ENCODE measurements around the gene SIK3. TPM values are rescaled to one million over a fixed set of nuclear protein-coding genes. Genes with fewer than 3 reads are reported as not detected.

SIK3 gene
- total RNA-seq, 1 experiment from 2014 or later: 15.2 TPM

DNA sequence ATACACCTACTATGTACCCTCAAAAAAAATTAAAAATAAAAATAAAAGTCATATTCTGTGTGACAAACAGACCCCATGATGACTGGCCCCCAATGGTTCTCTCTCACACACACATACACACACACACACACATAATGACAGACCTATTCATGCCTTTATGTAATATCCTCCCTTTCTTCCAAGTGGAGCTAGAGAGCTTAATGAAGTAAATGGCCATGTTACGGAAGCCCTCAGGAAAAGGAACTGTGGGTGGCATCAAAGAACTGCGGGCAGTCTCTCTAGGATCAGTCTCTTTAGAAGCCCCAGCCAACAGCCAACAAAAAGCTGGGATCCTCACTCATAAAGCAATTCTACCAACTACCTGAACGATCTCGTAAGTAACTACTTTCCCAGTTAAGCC lies 125.5 kb downstream of the SIK3 start:
- DNase-seq (ENCODE audit: low read depth): no peak

DNA sequence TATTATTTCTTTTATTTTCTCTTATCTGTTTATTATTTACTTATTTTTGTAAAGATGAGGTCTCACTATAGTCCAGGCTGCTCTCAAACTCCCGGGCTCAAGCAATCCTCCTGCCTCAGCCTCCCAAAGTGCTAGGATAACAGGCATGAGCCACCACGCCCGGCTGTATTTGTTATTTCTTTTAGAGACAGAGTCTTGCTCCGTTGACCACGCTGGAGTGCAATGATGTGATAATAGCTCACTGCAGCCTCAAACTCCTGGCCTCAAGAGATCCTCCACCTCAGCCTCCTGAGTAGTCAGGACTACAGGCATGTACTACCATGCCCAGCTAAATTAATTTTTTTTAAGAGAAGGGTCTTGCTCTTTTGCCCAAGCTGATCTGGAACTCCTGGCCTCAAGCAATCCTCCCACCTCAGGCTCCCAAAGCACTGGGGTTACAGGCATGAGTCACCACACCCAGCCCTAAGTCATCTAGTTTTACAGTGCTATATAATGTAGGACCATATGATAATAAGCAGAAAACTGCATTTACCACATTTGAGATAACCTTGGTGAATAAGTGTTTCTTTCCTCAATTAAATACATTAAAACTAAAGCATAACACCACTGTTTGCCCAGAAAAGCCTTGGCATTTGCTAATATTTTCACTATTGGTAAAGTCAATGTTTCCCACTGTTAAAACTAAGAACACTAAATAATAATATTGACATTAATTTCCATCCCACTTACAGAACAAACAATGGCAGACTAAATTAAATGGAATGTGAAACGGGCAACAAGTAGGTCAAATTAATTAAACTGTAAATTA lies 127.5 kb downstream of the SIK3 start:
- DNase-seq (ENCODE audit: low read depth): peak; percentile 54

DNA sequence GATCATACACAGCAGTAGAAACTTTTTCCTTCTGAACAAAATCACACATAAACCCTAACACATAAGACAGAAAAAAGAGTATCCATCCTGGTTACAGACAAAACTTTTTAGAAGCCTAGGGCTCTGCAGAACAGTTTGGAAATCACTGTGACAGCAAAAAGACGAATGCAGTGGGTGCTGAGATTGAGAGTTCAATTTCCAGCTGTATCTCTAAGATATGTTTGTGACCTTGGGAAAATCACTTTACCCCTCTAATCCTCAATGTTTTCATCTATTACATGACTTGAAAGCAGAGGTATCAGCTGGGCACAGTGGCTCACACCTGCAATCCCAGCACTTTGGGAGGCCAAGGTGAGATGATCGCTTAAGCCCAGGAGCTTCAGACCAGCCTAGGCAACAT lies 128.5 kb downstream of the SIK3 start:
- DNase-seq (ENCODE audit: low read depth): no peak

DNA sequence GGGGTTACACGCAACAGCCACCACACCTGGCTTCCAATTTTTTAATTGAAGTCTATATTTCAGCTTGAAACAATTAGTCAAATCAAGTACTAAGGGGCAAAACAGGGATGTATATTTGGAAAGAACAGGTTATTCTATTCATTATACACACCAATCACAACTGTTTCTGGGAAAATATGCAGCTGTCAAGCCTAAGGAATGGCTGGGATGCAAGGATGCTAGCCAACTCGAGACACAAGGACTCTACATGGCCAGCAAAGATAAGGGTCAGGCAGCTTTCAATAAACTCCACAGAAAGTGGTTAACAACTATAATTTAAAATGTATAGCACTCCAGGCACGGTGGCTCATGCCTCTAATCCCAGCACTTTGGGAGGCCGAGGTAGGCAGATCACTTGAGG lies 134.0 kb downstream of the SIK3 start:
- DNase-seq (ENCODE audit: low read depth): no peak

DNA sequence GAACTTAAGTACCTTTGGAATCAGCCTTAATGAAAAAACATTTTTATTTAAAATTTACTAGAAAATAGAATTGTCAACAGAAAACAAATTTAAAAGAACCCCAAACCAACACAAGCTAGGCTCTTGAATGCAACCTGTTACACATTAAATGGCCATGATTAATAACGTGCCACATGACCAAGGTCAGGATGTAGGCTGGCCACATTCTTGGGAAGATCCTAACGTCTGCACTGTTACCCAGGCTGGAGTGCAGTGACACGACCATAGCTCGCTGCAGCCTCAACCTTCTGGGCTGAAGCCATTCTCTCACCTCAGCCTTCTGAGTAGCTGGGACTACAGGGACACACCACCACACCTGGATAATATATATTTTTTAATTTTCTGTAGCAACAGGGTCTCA lies 134.4 kb downstream of the SIK3 start:
- DNase-seq (ENCODE audit: low read depth): no peak

DNA sequence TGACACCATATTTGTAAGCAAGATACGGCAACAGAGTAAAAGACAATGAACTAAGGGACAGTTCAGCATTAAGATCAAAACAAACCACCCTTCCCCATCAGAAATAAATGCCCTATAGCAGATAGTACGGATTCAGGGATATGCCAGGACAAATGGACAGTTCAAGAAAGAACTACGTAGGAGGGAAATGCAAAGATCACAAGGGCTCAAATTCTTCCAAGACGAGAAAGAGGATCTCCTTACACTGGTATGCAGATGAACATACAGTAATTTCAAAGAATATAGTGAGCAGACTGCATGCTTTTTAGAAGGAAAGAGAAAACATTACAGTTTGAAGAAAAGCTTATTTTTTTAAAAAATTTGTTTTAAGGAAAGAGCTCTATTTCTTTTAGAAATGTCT lies 136.1 kb downstream of the SIK3 start:
- peak; percentile 35 for DNase-seq (ENCODE audit: low read depth)

DNA sequence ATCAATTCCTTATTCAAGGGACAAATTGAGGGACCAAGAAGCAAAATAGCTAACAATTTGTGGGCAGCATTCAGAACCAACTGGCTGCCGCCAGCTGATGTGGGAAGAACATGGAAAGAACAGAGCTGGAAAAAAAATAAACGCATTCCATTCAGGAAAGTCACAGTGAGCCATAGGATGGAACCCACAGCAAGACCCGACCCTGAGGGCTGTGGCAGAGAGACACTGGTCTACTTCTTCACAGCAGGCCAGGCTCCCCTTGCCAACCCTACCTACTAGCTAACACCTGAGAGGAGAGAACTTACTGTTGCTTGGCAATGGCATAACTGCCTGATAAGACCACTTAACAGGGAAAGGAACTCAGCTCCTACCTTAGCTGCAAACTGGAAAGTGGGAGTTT lies 137.3 kb downstream of the SIK3 start:
- DNase-seq (ENCODE audit: low read depth): peak; percentile 93

DNA sequence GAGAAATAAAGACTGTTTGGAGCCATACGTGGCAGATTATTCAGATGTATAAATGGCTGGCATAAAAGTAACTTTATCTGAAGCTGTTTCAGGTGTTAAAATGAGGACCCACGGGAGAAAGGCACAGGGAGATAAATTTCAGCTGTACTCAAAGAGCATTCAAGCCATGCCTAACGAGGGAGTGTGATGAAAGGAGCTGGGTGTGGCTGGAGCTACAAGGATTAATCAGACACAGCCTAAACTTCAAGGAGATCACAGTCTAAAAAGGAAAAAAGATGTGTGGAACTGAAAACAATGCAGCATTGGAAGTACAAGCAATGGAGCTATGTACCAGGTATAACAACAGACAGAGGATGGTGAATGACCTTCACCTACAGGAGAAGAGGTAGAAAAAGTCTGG lies 140.0 kb downstream of the SIK3 start:
- DNase-seq (ENCODE audit: low read depth): no peak

DNA sequence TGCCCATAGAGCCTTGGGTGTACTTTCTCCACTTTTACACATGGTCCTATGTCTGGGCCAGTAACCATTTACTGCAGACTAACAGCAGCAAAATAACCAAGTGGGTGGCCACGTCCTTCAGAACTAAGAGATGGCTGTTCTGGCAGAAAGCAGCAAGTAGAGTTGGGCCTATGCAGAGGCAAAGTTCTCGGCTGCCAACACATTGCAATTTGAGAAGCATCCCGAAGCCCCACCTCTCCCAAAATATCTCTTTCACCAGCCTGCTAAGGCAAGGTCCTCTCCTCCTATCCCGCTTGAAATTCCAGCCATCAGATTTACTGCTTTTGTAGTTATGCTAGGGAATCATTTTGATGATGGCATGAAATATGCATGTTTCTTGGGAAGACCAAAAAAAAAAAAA lies 142.3 kb downstream of the SIK3 start:
- DNase-seq (ENCODE audit: low read depth): no peak

DNA sequence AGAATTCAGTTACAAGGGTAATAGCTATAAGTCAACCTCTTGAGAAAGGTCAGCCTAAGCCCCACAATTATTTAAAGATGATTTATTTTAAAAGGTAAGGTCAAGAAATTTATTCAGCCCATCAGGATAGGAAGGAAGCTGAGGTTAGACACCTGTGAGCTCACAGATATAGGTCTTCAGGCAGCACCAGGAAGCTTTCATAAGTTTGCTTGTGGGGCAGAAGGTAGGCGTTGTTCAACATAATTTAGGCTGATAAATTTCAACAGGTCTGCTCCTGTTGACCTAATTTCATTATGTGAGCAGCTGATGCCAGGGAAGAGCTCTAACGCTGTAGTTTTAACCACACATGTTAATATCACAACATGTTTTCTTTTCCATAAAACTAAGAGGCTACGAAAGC lies 142.7 kb downstream of the SIK3 start:
- no peak for DNase-seq (ENCODE audit: low read depth)

DNA sequence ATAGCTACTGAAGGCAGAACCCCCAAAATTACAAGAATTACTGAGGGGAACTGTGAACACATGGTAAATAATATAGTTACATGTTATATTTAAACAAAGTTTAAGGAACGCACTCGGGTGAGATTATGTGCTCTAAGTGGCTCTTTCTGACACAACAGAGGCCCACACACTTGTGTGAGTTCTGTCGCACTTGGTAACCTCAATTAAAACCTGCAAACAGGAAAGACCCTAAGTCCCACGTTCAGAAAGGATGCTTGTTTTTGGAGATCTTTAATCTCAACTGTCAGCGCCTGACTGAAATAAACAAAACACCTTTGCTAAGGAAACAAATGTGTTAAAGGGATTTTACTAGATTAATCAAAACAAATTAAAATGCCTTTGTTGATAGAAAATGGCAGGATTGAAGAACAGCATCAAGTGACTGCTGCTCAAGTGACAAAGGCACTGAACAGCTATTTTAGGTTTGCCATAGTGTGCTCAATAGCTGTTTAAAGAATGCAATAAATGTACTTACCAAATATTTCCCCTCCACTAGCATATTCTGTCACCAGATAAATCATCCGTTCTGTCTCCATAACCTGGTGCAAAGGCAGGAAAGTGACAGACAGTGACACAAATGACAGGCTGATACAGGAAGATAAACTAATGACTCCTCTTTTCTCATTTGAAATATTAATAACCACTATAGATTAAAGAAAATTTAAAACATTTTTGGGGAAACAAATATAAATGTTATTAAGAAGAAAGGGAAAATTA lies 144.5 kb downstream of the SIK3 start:
- DNase-seq (ENCODE audit: low read depth): no peak

DNA sequence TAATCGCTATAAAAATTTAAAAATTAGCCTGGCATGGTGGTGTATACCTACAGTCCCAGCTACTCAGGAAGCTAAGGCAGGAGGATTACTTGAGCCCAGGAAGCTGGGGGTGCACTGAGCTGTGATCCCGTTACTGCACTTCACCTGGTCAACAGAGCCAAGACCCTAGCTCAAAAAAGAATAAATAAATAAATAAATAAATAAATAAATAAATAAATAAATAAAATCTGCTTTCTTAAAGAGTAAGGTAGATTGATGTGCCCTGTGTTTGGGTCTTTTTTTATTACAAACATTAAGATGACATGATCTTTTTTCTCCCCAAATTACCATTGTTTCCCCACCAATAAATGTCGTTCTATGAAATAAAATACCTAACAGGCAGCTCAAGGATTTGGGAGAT lies 146.5 kb downstream of the SIK3 start:
- no peak for DNase-seq (ENCODE audit: low read depth)

DNA sequence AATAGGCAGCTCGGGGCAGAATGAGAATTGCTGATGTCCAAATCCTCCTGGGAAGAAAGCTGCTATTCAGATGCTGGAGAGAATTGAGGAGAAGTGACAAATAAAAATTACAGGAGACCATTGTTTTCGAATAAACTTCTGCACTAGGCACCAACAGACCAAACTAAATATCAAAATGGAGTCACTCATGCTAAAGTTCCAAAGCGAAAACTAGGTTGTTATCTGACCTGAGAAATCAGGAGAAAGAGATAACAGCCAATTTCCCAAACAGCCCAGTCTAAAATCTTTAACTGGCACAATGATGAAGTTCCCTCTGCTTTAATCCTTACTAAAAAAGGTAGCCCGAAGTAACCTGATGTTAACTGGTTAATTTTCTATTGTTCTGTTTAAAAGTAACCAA lies 148.0 kb downstream of the SIK3 start:
- DNase-seq (ENCODE audit: low read depth): no peak

DNA sequence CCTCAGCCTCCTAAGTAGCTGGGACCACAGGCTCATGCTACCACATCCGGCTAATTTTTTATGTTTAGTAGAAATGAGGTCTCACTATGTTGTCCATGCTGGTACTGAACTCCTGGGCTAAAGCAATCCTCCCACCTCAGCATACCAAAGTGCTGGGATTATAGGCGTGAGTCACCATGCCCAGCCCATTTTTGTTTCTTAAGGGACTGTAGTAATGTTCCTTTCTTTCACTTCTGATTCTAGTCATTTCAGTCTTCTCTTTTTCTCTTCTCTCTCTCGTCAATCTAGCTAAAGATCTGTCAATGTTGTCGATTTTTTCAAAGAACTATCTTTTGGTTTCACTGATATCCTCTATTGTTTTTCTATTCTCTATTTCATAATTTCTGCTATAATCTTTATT lies 149.8 kb downstream of the SIK3 start:
- peak; percentile 89 for DNase-seq (ENCODE audit: low read depth)

DNA sequence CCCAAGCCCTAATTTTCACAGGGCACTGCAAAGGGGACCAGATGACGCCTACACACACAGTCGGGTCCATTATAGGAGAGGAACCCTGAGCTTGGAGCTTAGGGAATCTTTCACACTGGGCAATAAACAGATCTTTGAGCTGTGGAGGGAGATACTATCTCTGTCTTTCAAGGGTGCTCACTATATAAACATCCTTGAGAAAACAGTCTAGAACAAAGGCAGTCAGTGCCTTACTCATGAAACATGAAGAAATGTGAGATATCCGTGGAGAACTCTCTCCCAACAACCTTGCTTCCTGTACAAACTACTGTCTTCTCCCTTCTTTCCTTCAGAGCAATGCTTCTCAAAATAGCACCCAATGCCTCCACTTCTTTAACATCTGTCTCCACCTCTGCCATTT lies 151.8 kb downstream of the SIK3 start:
- peak; percentile 42 for DNase-seq (ENCODE audit: low read depth)

DNA sequence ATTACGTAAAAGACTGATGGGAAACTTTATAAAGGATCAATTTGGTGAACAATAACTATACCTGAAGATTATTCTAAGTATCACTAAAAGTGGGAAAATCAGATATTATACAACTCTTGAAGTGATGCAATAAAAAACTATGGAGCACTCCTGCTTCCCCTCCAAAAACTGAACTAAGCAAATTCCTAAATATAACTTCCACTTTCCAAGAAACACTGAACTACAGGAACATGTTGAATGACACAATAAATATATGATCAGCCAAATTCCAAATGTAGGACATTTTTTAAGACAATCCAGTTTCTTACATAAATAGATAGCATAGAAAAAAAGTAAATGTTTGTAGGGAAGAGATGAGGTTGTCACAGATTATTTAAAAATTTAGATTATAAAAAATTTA lies 158.7 kb downstream of the SIK3 start:
- DNase-seq (ENCODE audit: low read depth): no peak

DNA sequence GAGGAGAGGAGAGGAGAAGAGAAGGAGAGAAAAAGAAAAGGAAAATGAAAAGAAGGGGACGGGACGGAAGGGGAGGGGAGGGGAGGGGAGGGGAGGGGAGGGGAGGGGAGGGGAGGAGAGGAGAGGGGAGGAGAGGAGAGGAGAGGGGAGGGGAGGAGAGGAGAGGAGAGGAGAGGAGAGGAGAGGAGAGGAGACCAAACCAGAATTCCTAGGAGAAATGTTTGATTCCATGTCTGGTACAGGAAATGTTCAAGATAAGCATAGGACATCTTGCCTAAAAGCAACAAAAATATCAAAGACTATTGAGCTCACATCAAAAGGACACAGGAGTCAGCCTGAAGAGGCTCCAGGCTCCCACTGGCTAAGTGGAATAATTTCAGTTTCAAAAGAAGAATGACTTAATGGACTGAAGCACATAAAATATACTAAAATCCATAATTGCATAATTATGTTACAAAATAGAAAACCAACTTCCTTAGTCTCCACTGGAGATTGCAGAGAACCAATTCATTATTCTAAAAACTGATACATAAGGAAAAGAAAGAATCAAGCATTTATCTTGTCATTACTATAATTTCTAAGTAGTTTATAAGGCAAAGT lies 159.7 kb downstream of the SIK3 start:
- DNase-seq (ENCODE audit: low read depth): no peak

DNA sequence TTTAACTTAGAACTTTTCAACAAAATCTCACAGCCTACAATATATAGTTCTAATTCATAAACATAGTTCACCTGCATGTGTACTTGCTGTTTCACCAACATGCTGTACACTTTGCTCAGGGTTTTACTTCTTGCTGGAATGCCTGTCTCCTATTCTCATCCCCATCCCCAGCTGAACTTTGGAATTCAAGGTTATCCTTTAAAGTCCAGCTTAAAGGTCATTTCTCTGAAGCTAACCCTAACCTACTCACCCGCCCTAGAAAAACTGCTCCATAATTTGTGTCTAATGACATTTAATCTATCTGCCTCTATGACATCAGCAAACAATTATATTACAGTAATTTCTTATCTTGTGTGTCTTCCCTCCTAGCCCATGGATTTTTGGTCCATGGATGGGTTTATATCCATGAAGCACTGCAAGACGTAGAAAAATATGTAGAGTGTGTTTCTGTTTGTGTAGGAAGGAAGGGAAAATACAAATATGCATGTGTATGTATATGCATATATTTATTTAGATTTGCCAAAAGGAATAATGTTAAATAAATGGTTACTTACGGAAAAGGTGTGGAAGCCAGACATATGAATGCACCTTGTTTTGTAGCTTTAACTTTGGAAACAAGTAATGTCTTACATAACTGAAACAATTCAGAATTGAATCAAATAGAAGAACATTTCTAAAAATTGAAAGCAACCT lies 161.3 kb downstream of the SIK3 start:
- no peak for DNase-seq (ENCODE audit: low read depth)

DNA sequence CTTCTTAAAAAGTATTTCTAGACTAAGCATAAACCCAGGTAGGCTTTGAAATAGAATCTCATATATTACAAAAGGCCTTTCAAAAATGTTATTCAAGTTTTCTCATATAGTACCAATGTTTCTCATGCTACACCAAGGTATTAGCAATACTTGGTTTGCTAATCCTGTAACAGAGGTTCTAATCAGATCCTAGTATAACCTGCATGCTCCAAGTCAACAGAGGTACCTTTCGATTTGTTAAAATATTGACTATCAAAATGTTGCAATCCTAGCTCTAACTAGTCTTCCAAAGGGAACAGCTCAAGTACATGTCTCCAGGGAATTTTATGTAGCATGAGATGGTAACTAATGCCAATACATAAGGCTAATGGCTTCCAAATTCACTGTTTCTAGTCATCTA lies 162.7 kb downstream of the SIK3 start:
- no peak for DNase-seq (ENCODE audit: low read depth)

DNA sequence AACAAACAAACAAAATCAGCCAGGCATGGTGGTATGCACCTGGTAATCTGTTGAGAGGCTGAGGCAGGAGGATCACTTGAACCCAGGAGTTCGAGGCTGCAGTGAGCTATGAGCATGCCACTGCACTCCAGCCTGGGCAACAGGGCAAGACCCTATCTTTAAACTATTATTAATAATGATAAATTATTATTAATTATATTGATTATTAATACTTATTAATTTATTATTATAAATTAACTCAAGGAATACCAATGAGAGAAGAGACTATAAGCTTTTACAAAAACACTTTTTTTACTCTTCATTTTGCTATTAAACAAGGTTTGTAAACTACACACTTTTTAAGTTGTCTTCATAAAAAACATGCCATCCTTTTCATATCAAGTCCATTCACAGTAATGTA lies 163.1 kb downstream of the SIK3 start:
- no peak for DNase-seq (ENCODE audit: low read depth)

DNA sequence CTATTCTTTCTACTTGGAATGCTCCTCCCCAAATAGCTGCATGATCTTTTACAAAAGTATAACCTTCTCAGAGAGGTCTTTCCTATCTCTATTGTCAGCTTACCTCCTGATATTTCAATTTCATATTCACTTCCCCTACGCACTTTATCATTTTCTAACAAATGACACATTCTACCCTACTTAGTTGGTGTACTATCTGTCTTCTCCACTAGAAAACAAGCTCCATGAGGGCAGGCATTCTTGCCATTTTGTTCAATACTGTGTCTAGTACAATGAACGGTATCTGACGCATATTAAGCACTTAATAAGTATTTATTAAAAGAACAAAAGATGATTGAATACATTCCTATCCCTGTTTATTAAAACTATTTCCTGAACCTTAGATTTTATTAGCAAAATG lies 164.3 kb downstream of the SIK3 start:
- no peak for DNase-seq (ENCODE audit: low read depth)

DNA sequence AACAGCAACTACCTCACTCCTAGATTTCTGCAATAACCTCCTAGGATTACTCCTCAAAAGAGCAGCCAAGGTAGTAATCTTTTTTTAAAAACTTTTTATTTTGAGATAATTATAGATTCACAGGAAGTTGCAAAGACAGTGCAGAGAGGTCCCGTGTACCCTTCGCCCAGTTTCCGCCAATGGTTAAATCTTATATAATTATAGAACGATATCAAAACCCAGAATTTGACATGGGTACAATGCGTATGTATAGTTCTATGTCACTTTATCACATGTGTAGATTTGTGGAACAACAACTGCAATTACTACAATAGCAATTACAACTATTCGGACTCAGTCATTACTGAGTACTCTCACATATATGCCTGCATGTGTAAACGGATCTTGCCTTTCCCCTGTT lies 166.0 kb downstream of the SIK3 start:
- no peak for DNase-seq (ENCODE audit: low read depth)
